GM19395 (cell line): Measurements from ENCODE around the gene SLC4A1AP.

Experiments
- ATAC-seq: cut with Tn5 transposase; IDR thresholded peaks from one replicate; pipeline ENCODE4 v1.9.1; 2021; ENCODE audit warnings: mild to moderate bottlenecking, moderate library complexity; ENCODE audit not compliant: unreplicated experiment

Gene SLC4A1AP

DNA sequence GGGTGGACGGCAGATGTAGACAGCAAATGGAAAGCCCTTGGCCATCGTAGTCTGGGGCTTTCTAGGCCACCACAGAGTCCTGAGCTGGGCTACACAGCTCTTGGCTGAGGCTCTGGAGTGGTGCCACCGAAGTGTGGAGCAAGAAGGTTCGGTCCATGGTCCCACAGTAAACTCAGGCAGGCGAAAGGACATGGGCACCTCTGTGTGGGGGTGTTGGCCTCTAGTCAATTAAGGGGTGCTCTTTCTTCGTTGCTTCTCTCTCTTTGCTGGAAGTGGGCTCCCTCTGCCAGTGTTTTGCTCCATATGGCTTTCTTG lies 73.2 kb downstream of the SLC4A1AP start:
- no peak for ATAC-seq

DNA sequence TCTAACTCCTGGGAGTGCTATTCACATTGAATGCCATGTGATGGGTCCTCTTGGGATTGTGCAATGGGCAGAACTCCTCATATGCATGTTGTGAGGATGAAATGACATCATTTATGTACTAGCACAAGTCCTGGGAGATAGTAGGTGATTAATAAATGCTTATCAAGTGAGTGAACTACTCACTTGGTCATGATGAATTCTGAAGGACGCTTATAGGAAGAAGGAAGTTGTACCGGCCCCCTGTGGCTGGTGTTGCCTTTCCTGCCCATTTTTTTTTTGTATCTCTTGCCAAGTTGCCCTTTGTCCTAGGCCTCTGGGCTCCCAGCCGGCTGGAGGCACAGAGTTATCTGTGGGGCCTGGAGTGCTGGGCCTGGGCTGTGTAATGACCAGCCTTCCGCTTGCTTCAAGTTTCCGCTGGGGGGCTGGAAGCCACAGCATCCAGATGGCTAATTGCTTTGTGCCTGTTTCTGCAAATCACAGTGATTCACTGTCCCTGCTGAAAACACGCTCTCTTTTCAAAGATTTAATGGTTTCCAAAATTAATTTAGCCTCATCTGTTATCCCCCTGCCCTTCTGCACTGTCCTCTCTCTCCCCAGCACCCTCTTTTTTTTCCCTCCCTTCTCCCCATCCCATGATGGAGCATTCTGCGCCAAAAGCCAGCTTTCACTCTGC lies 74.1 kb downstream of the SLC4A1AP start:
- ATAC-seq = no peak

DNA sequence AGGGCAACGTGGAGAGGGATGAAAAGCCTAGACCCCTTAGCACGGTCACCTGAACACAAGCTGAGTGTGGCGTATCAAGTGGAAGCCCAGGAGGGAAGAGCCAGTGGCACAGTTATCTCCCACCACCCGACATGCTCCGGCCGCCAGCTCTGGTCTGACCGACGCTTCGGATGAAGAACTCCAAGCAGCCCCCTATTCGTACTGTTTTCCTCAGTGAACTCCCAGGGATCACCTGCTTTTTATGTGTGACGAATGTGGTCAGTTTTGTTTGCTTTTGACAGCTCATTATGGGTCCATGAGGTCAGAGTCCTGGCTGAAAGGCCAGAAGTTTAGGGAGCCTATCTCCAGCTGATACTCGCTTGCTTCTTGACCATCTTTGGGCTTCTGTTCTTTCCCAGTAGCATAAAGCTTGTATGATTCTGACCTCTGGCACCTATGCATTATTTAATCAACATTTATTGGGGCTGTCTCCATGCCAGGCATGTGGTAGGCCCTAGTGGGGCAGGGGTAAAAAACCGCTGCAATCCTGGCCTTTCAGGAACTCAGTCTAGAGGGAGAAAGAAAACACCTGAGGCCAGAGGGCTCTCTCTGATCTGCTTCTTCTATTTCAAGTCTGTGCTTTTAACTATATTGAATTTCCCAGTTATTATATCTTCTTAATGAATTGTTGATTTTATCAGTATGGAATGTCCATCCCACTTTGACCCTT lies 74.8 kb downstream of the SLC4A1AP start:
- no peak for ATAC-seq

DNA sequence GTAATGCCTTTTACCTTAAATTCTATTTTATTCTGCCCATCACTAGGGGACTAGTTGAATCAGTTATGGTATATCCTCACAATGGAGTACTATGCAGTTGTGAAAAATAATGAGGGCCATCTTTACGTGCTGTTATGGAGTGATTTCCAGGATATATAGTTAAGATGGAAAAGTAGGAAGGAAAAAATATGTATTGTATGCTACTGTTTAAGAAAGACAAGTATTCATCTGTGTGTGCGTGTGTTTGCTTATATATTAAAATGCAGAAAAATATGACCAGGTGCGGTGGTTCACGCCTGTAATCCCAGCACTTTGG lies 75.3 kb downstream of the SLC4A1AP start:
- ATAC-seq = no peak

DNA sequence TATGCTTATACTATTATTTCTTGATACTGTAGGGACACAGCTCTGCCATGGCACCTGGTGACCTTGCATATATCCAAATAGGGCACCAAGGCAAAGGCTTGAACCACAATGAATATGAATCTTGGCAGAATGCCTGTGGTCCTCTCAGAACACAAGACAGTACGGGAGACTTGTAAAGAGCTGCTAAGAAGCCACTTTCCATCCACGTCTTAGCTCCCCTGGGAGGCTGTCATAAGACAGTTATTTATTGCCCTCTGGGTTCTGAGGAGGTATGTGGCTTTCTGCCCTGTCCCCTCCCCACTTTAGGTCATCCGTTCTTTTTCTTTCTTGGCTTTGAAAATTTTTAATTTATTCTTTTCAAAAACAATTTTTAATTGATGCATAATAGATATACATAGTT lies 78.0 kb downstream of the SLC4A1AP start:
- ATAC-seq = no peak

DNA sequence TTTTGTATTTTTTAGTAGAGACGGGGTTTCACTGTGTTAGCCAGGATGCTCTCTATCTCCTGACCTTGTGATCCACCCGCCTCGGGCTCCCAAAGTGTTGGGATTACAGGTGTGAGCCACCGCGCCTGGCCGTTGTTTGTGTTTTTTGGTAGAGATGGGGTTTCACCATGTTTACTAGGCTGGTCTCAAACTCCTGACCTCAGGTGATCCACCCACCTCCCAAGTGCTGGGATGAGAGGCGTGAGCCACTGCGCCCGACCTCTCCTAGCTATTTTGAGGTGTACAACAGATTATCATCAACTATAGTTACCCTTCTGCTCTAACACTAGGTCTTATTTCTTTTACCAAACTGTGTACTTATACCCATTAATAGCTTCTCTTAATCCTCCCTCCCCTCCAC lies 78.9 kb downstream of the SLC4A1AP start:
- ATAC-seq = no peak
